Measurements from ENCODE around the gene CBX8. TPM values are rescaled to one million over a fixed set of nuclear protein-coding genes. Genes with fewer than 3 reads are reported as not detected.
A peak's percentile ranks its signal among the peaks of the same experiment; 100 is the strongest.

Gene CBX8
- total and polyA plus RNA-seq, 2 of the 13 experiments (the other 11 are each of a cell fraction or from before 2014, with no cell fraction given): 0.34 to 12.6 TPM

DNA sequence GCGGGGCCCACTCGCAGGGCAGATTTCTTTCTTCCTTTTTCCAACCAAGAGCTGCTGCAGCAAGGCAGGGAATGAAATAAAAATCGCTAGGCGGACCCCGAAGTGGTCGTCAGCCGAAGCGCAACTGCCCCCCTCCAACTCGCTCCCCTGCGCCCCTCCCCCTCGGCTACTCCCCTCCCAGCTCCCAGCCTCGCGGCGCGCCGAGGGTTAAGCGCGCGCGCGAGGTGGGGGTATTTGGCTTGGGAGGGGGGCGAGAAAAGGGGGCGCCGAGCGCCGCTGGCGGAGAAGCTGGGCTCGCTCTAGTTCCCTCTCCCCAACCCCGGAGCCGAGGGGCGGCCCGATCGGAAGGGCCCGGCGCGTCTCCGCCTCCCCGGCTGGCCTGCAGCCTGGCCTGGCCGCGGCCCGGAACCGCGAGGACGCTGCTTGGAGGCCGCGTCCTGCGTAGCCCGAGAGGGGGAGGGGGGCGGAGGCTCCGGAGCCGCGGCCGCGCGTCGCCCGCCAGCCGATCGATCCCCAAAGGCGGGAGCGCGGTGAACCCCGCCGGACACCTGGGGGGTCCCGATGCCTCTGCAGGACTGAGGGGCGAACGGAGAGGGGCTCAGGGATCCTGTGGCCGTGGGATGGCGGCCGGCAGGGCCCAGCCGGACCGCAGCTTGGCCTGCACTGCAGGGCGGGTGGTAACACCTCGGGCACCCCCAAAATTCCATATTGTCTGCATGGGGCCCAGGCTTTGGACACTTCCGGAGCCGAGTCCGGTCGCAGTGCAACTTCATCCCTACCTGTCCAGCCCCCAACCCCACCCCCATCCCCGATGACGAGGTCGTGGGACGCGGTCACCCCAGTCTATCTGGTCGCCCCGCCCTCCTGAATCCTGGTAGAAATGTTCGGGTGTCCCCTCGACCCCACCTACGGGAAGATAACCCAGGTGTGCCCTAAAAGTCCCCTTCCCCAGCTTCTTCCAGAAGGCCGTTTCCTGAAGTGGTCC lies 47.2 kb upstream of the CBX8 start (continued):
- TF ChIP-seq ZNF841 (CRISPR knock-in tag; IDR thresholded peaks at IDR 0.05; ENCODE audit: borderline replicate concordance): peak; percentile 52; the same call in 1 of the 2 replicates
- peak; percentile 76 for TF ChIP-seq TBX2 (CRISPR knock-in tag; IDR thresholded peaks at IDR 0.05; ENCODE audit: borderline replicate concordance)
- TF ChIP-seq ERF (CRISPR knock-in tag; IDR thresholded peaks at IDR 0.05): peak; percentile 60; the same call in 1 of the 2 replicates
- TF ChIP-seq ZNF12 (CRISPR knock-in tag; IDR thresholded peaks at IDR 0.05): 0 out of 2 replicates have a peak, but pooled peaks have one; percentile 22
- peak; percentile 99 for TF ChIP-seq BORCS8-MEF2B (CRISPR knock-in tag; IDR thresholded peaks at IDR 0.05)
- peak; percentile 83; the same call in 1 of the 2 replicates for TF ChIP-seq TOPORS (CRISPR knock-in tag; IDR thresholded peaks at IDR 0.05)
- TF ChIP-seq ZUFSP (CRISPR knock-in tag; IDR thresholded peaks at IDR 0.05; ENCODE audit: borderline replicate concordance): no peak
- TF ChIP-seq CHD4 (IDR thresholded peaks at IDR 0.05; ENCODE audit: borderline replicate concordance, low read length): 0 out of 2 replicates have a peak, but pooled peaks have one; percentile 10
- no peak for TF ChIP-seq DNMT3B (CRISPR knock-in tag; conservative IDR thresholded peaks at IDR 0.05)
- no peak for TF ChIP-seq ZNF75D (CRISPR knock-in tag; IDR thresholded peaks at IDR 0.05; ENCODE audit: borderline replicate concordance)
- TF ChIP-seq ZBED4 (CRISPR knock-in tag; IDR thresholded peaks at IDR 0.05; ENCODE audit: borderline replicate concordance): peak; percentile 92
- peak; percentile 91 for TF ChIP-seq SALL2 (CRISPR knock-in tag; IDR thresholded peaks at IDR 0.05)
- TF ChIP-seq ZNF891 (CRISPR knock-in tag; IDR thresholded peaks at IDR 0.05): peak; percentile 54
- TF ChIP-seq ATF7 (IDR thresholded peaks at IDR 0.05): no peak
- TF ChIP-seq ATF7 (CRISPR knock-in tag; IDR thresholded peaks at IDR 0.05): no peak
- TF ChIP-seq YY1 (IDR thresholded peaks at IDR 0.05; ENCODE audit: insufficient read depth, insufficient replicate concordance, low read depth, low read length): peak; percentile 78
- TF ChIP-seq RXRB (CRISPR knock-in tag; IDR thresholded peaks at IDR 0.05; ENCODE audit: borderline replicate concordance): no peak; the same call in 1 of the 2 replicates
- TF ChIP-seq U2AF1 (optimal IDR thresholded peaks at IDR 0.05; ENCODE audit: low read depth, low read length): peak; percentile 68
- no peak for TF ChIP-seq ZBTB44 (CRISPR knock-in tag; IDR thresholded peaks at IDR 0.05)
- peak; percentile 72; the same call in 1 of the 2 replicates for TF ChIP-seq MEIS1 (CRISPR knock-in tag; IDR thresholded peaks at IDR 0.05; ENCODE audit: borderline replicate concordance)
- peak; percentile 21; the same call in 1 of the 2 replicates for TF ChIP-seq SP2 (CRISPR knock-in tag; IDR thresholded peaks at IDR 0.05)
- TF ChIP-seq ZSCAN9 (CRISPR knock-in tag; IDR thresholded peaks at IDR 0.05; ENCODE audit: borderline replicate concordance): 0 out of 2 replicates have a peak, but pooled peaks have one; percentile 22

Measured in HepG2 (cell line).